GM18909 (cell line): ENCODE results near the gene MGAT3.

Experiments
- ATAC-seq: cut with Tn5 transposase; IDR thresholded peaks from one replicate; pipeline ENCODE4 v1.9.1; 2021; ENCODE audit warnings: mild to moderate bottlenecking; ENCODE audit not compliant: unreplicated experiment, poor library complexity

The MGAT3 gene

GRCh38 chr22:39448205-39449054 is 8.4 kb upstream of the MGAT3 start:
- ATAC-seq = no peak

- no peak for ATAC-seq
Measured at GRCh38 chr22:39449708-39450107, 7.1 kb upstream of the MGAT3 start.

GRCh38 chr22:39450258-39450955 is 6.4 kb upstream of the MGAT3 start:
- ATAC-seq = no peak

GRCh38 chr22:39452740-39453040 is 4.1 kb upstream of the MGAT3 start:
- no peak for ATAC-seq

DNA sequence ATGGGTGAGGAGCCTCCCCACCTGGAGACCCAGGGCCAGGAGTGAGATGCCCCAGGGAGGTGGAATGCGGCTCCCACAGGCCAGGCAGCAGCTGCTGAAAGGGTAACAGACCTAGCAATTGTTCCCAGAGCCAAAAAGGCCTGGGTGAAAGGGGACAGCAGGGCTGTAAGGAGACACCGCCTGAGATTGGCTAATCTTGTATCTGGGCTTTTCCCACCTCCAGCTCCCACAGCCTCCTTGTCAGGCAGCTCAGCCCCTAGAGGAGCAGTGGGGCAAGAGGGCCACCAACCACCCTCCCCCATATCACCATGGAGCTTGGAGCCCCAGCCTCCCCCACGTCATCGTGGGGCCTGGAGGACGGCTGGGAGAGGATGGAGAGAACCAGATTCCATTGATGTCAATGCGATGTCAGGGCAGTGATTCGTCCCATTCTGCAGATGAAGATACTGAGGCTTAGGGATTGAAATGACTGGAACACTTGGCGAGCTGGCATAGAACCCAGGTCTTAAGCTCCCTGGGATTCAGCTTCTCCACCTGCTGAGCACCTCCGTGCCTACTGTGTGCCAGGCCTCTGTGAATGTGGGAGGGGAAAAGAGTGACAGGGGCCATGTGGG is 2.9 kb upstream of the MGAT3 start:
- no peak for ATAC-seq

- ATAC-seq = no peak
Measured at GRCh38 chr22:39454385-39454871, 2.4 kb upstream of the MGAT3 start.

DNA sequence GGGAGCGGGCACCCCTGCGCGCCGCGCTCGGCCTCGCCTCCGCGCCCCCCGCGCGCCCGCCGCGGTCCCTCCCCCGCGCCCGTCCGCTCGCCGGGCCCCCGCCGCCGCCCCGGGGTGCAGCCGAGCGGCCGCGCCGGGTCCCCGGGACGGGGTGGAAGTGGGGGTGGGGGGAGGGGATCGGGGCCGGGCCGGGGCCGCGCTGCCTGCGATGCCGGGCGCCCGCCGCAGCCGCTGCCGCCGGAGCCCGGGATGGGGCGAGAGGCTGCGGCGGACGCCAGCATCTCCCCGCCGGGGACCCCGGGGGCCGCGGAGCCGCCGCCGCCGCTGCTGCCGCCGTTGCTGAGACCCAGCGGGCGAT is 365 bp downstream of the MGAT3 start:
- no peak for ATAC-seq

- ATAC-seq = no peak
Measured at GRCh38 chr22:39457556-39458443, 988 bp downstream of the MGAT3 start.

DNA sequence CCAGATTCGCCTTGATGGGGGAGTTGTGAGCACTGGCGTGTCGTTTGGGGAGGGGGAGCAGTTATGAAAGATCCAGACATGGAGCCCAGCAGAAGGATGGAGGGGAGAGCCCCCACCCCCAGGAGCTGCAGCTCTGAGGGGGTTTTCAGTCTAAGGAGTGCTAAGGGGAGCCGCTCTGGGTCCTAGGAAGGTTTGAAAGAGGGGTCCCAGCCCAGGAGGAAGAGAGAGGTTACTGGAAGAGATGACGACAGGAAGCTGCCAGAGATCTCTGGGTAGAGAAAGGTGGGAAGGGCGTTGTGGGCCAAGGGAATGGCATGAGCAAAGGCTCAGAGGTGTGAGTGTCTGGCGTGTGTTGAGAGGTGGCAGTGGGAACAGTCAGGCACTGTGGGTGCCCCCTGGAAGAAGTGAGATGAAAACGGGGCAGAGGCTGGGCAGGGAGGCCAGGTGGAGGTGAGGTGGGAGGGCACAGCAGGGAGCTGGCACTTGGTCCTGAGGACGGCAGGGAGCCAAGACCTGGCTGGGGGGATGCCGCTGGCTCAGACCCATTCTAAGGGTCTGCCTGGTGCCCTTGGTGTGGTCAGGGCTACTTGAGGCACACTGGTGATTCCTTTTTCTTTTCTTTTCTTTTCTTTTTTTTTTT is 1.8 kb downstream of the MGAT3 start:
- no peak for ATAC-seq

DNA sequence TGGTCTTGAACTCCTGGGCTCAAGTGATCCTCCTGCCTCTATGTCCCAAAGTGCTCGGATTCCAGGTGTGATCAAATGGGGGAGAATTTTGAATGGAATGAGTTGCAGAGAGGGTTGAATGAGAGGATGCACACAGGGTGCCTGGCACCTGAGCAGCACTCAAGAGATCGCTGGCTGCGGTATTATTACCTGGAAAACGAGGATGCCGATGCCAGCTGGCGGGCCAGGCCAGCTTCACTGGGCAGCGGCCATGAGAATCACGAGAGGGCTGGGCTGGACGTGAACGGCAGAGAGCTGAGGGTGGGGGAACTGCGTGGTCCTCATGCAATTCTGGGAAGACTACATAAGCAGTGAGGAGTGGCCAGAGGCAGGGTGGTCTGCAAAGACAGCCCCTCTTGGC is 2.9 kb downstream of the MGAT3 start:
- ATAC-seq = no peak

GRCh38 chr22:39462443-39463221 is 5.8 kb downstream of the MGAT3 start:
- no peak for ATAC-seq

- no peak for ATAC-seq
Measured at GRCh38 chr22:39463277-39463676, 6.5 kb downstream of the MGAT3 start.

GRCh38 chr22:39463931-39464390 is 7.1 kb downstream of the MGAT3 start:
- no peak for ATAC-seq

DNA sequence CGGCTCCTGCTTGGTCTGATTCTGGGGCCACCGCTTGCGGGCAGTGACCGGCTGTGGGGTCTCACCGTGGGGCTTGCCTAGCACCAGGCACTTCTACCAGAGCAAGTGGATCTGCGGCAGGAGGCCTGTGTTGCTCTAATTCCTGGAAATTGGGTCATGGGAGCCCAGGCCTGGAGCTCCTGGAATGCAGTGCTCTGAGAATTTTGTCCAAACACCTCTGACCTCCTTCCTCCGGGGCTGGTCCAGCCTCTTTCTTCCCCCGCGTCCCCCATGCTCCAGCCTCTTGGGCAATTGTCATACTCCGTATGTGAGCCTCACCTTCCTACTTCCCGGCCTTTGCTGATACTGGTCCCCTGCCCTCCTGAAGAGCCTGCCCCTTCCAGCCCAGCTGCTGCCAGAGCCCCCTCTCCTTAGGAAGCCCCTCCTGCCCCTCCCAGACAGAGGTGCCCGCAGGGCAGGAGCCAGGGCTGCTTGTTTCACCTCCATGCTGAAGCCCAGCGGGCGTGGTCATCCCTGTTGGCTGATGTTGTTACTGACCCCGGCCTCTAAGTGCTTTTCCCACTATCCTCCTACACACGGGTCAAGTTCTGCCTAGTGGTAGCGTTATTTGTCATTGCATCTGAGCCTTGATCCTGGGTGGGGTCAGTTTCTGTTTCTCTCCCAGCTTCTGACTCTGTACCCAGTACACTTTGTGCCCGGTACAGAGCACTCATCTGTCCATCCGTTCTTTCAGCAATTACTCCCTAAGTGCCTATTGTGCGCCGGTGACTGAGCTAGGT is 9.6 kb downstream of the MGAT3 start:
- no peak for ATAC-seq

GRCh38 chr22:39467390-39467895 is 10.6 kb downstream of the MGAT3 start:
- no peak for ATAC-seq

GRCh38 chr22:39468487-39469325 is 11.9 kb downstream of the MGAT3 start:
- ATAC-seq = no peak

- no peak for ATAC-seq
Measured at GRCh38 chr22:39469326-39469680, 12.5 kb downstream of the MGAT3 start.
